ENCODE results near the gene BRSK1.

Gene BRSK1

DNA sequence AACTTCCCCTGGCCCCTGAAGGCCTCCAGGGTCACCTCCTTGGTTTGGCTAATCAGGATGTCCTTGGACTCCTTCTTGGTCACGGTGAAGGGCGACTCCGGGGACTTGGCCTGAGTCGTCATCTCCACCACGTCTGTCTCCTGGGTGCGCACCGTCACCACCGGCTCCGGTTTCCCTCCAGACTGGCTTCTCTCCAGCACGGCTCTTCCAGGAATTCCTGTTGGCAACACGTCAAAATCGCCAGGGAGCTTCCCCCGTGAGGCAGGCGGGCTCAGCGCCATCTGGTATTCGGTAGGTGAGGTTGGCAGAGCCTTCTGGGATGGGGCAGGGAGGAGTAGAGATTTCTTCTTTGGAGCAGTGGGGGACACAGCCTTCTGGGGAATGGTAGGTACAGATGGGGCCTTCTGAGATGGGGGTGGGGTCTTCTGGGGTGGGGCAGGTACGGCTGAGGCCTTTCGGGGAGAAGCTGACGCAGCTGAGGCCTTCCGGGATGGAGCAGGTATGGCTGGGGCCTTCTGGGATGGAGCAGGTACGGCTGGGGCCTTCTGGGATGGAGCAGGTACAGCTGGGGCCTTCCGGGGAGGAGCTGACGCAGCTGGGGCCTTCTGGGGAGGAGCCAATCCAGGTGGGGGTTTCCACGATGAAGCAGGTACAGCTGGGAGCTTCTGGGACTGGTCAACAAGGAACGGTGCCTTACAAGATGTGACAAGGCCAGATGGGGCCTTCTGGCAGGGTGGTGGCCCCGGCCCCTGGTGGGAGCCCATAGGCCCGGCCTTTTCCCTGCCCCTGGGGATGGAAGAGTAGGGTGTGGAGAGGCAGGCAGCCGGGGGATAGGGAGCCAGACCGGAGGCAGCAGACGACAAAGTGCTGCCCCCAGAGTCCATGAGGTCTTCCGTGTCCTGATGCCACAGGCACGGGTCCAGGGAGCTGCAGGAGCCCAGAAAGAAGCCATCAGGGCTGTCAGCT, 75.4 kb downstream of the BRSK1 start:
- no peak overlapping the region for H3K4me3 ChIP-seq (ENCODE audit: low read depth in 1 of 2, low read length in 2 of 2)
- H3K36me3 ChIP-seq (ENCODE audit: insufficient read depth, low read length): no peaks in the 10 kb centered on the region
- ATAC-seq (ENCODE audit: insufficient read depth, low read depth) (no peak), DNase-seq (no peak)
- H2AFZ ChIP-seq (ENCODE audit: low read depth, low read length): no peak overlapping the region
- no peak for TF ChIP-seq EZH2 (IDR thresholded peaks at IDR 0.05; ENCODE audit: borderline replicate concordance, low read depth, low read length, severe bottlenecking)
- TF ChIP-seq, protein P1, sequence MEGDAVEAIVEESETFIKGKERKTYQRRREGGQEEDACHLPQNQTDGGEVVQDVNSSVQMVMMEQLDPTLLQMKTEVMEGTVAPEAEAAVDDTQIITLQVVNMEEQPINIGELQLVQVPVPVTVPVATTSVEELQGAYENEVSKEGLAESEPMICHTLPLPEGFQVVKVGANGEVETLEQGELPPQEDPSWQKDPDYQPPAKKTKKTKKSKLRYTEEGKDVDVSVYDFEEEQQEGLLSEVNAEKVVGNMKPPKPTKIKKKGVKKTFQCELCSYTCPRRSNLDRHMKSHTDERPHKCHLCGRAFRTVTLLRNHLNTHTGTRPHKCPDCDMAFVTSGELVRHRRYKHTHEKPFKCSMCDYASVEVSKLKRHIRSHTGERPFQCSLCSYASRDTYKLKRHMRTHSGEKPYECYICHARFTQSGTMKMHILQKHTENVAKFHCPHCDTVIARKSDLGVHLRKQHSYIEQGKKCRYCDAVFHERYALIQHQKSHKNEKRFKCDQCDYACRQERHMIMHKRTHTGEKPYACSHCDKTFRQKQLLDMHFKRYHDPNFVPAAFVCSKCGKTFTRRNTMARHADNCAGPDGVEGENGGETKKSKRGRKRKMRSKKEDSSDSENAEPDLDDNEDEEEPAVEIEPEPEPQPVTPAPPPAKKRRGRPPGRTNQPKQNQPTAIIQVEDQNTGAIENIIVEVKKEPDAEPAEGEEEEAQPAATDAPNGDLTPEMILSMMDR (IDR thresholded peaks at IDR 0.05; ENCODE audit: borderline replicate concordance, extremely low read depth, low read length, poor library complexity, severe bottlenecking): no peak
- H3K27ac ChIP-seq (ENCODE audit: low read length): no peak overlapping the region
- H3K9ac ChIP-seq (ENCODE audit: low read depth, low read length): no peak overlapping the region
- H3K4me2 ChIP-seq (ENCODE audit: insufficient read depth, low read length): no peak overlapping the region
- no peaks in the 10 kb centered on the region for H4K20me1 ChIP-seq (ENCODE audit: insufficient read depth, low read length)
- no peaks in the 10 kb centered on the region for H3K79me2 ChIP-seq (ENCODE audit: insufficient read depth, low read length)
- H3K4me1 ChIP-seq (ENCODE audit: insufficient read depth, low read length): no peaks in the 10 kb centered on the region
- H3K9me3 ChIP-seq (ENCODE audit: insufficient read depth, low read length, severe bottlenecking): no peaks in the 10 kb centered on the region
- no peaks in the 10 kb centered on the region for H3K27me3 ChIP-seq (ENCODE audit: insufficient read depth, low read length, poor library complexity)

GRCh38 chr19:55360902-55361301, 77.1 kb downstream of the BRSK1 start:
- TF ChIP-seq, protein P1 (IDR thresholded peaks at IDR 0.05; ENCODE audit: borderline replicate concordance, extremely low read depth, low read length, poor library complexity, severe bottlenecking): no peak
- no peak for TF ChIP-seq EZH2 (IDR thresholded peaks at IDR 0.05; ENCODE audit: borderline replicate concordance, low read depth, low read length, severe bottlenecking)
- DNase-seq: no peak
- ATAC-seq (ENCODE audit: insufficient read depth, low read depth): no peak
- Histone ChIP-seq H3K4me1 (ENCODE audit: insufficient read depth, low read length) (no peaks in the 10 kb centered on the region), H3K9ac (ENCODE audit: low read depth, low read length) (no peak overlapping the region), H3K9me3 (ENCODE audit: insufficient read depth, low read length, severe bottlenecking) (no peaks in the 10 kb centered on the region), H2AFZ (ENCODE audit: low read depth, low read length) (no peak overlapping the region), H3K27me3 (ENCODE audit: insufficient read depth, low read length, poor library complexity) (no peaks in the 10 kb centered on the region), H3K4me2 (ENCODE audit: insufficient read depth, low read length) (no peak overlapping the region), H3K27ac (ENCODE audit: low read length) (no peak overlapping the region), H3K79me2 (ENCODE audit: insufficient read depth, low read length) (no peaks in the 10 kb centered on the region), H3K36me3 (ENCODE audit: insufficient read depth, low read length) (no peaks in the 10 kb centered on the region), H4K20me1 (ENCODE audit: insufficient read depth, low read length) (no peaks in the 10 kb centered on the region), H3K4me3 (ENCODE audit: low read depth in 1 of 2, low read length in 2 of 2) (no peak overlapping the region)
